Measurements from ENCODE around the gene PRF1. TPM values are rescaled to one million over a fixed set of nuclear protein-coding genes. Genes with fewer than 3 reads are reported as not detected.

The PRF1 gene
- total and polyA plus RNA-seq, 2 of the 13 experiments (the other 11 are each of a cell fraction or from before 2014, with no cell fraction given), result 1.00 to 1.4 TPM

DNA sequence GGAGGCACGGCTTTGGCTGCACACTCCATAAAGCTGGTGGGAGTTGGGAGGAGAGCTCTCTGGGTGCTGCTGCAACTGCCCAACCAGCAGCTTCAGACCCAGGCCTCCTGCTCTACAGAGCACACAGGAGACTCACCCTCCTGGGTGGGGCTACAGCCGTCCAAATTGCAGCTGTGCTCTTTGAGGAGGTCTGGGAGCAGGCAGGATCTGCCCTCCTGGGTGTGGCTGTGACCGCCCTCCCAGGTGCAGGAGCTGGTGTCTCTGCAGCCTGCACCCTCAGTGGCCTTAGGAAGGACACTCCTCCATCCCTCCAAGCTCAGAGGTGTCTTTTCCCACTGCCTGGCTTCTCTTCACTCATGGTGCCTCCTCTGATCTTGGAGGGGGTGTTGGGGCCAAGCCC, 20.0 kb upstream of the PRF1 start:
- H2AFZ ChIP-seq (ENCODE audit: low read length), result no peak overlapping the region
- POLR2A ChIA-PET, result no interaction called here
- H3K36me3 ChIP-seq (replicated peaks in 1 of 2; ENCODE audit: control insufficient read depth in 1 of 2, insufficient read depth in 2 of 2, low read length in 2 of 2), result no peaks in the 10 kb centered on the region
- DNase-seq (ENCODE audit: low spot score) (no peak), FAIRE-seq (no peak), ATAC-seq (no peak)
- no peaks in the 10 kb centered on the region; a peak in 1 of 5 replicates for H3K27me3 ChIP-seq (ENCODE audit: control insufficient read depth in 1 of 2, insufficient read depth in 2 of 2, low read length in 2 of 2)
- H3K27ac ChIP-seq (ENCODE audit: extremely low read length, insufficient read depth, low read length), result no peak overlapping the region
- no TSS peak for BruUV-seq (replicated peaks)
- no peaks in the 10 kb centered on the region for H3K4me1 ChIP-seq (ENCODE audit: insufficient read depth, low read length)
- H3K4me2 ChIP-seq (ENCODE audit: low read depth, low read length), result no peak overlapping the region
- H3K9me3 ChIP-seq (ENCODE audit: low read length), result peaks cover 17% of the 10 kb centered on the region
- H4K20me1 ChIP-seq (ENCODE audit: insufficient read depth, low read length), result no peaks in the 10 kb centered on the region
- WGBS (ENCODE audit: low lambda C conversion rate), result 0% methylated on average over 1 of the region's 3 CpGs
- H3K9ac ChIP-seq (ENCODE audit: insufficient read depth, low read depth, low read length), result no peak overlapping the region
- TF ChIP-seq, protein P1, sequence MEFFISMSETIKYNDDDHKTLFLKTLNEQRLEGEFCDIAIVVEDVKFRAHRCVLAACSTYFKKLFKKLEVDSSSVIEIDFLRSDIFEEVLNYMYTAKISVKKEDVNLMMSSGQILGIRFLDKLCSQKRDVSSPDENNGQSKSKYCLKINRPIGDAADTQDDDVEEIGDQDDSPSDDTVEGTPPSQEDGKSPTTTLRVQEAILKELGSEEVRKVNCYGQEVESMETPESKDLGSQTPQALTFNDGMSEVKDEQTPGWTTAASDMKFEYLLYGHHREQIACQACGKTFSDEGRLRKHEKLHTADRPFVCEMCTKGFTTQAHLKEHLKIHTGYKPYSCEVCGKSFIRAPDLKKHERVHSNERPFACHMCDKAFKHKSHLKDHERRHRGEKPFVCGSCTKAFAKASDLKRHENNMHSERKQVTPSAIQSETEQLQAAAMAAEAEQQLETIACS (CRISPR knock-in tag; IDR thresholded peaks at IDR 0.05), result no peak
- TF ChIP-seq MBD4 (IDR thresholded peaks at IDR 0.05; ENCODE audit: borderline replicate concordance, low read length) (no peak), EP300 (IDR thresholded peaks at IDR 0.05; ENCODE audit: low read depth in 2 of 2, low read length in 2 of 2) (no peak), EP300 (CRISPR knock-in tag; IDR thresholded peaks at IDR 0.05; ENCODE audit: borderline replicate concordance) (no peak), ZNF564 (CRISPR knock-in tag; IDR thresholded peaks at IDR 0.05) (no peak), NFE2L1 (CRISPR knock-in tag; IDR thresholded peaks at IDR 0.05; ENCODE audit: borderline replicate concordance) (no peak), SOX6 (IDR thresholded peaks at IDR 0.05) (no peak), SOX6 (CRISPR knock-in tag; IDR thresholded peaks at IDR 0.05) (no peak)
- TF ChIP-seq, protein P2, sequence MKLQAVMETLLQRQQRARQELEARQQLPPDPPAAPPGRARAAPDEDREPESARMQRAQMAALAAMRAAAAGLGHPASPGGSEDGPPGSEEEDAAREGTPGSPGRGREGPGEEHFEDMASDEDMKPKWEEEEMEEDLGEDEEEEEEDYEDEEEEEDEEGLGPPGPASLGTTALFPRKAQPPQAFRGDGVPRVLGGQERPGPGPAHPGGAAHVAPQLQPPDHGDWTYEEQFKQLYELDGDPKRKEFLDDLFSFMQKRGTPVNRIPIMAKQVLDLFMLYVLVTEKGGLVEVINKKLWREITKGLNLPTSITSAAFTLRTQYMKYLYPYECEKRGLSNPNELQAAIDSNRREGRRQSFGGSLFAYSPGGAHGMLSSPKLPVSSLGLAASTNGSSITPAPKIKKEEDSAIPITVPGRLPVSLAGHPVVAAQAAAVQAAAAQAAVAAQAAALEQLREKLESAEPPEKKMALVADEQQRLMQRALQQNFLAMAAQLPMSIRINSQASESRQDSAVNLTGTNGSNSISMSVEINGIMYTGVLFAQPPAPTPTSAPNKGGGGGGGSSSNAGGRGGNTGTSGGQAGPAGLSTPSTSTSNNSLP (IDR thresholded peaks at IDR 0.05; ENCODE audit: low read depth, low read length), result no peak
- TF ChIP-seq, protein P3, sequence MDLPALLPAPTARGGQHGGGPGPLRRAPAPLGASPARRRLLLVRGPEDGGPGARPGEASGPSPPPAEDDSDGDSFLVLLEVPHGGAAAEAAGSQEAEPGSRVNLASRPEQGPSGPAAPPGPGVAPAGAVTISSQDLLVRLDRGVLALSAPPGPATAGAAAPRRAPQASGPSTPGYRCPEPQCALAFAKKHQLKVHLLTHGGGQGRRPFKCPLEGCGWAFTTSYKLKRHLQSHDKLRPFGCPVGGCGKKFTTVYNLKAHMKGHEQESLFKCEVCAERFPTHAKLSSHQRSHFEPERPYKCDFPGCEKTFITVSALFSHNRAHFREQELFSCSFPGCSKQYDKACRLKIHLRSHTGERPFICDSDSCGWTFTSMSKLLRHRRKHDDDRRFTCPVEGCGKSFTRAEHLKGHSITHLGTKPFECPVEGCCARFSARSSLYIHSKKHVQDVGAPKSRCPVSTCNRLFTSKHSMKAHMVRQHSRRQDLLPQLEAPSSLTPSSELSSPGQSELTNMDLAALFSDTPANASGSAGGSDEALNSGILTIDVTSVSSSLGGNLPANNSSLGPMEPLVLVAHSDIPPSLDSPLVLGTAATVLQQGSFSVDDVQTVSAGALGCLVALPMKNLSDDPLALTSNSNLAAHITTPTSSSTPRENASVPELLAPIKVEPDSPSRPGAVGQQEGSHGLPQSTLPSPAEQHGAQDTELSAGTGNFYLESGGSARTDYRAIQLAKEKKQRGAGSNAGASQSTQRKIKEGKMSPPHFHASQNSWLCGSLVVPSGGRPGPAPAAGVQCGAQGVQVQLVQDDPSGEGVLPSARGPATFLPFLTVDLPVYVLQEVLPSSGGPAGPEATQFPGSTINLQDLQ (CRISPR knock-in tag; IDR thresholded peaks at IDR 0.05), result no peak
- no peak overlapping the region for H3K4me3 ChIP-seq (replicated peaks in 1 of 3; ENCODE audit: insufficient read depth in 1 of 3, low read depth in 2 of 3, low read length in 3 of 3)
- CTCF ChIA-PET (ENCODE audit: low intra/inter-chr PET ratio, low total read pairs), result no interaction called here
- intact Hi-C loops (cut with micrococcal nuclease; ENCODE audit: unreplicated experiment) (no loop called here), in situ Hi-C loops (cut with HindIII; ENCODE audit: extremely low pct_ligation_motif_present, low pct_unique_long_range_greater_than_20kb) (no loop called here)
- no peaks in the 10 kb centered on the region for H3K79me2 ChIP-seq (ENCODE audit: insufficient read depth, low read length)
